Measurements from ENCODE around the gene MEGF11.

MEGF11 gene

DNA sequence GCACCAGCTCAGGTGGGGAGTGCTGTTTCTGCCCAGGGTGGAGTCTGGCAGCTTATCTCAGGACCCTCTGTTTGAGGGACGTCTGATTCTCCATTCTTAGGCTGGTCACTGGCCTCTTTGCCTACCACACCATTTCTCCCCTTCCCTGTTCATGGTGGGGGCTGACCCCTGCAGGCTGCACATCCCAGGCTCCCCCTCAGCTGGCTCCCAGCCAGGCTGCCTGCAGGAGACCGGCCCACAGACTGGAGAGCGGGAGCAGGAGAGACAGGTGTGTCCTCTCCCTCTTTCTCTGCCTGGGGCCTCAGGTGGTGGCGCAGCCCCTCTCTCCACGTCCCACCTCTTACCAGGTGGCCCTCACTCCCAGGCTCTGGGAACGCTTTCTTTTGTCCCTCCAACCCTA is 323.4 kb downstream of the MEGF11 start:
- no peaks in the 10 kb centered on the region for H3K36me3 ChIP-seq (ENCODE audit: low read length)

DNA sequence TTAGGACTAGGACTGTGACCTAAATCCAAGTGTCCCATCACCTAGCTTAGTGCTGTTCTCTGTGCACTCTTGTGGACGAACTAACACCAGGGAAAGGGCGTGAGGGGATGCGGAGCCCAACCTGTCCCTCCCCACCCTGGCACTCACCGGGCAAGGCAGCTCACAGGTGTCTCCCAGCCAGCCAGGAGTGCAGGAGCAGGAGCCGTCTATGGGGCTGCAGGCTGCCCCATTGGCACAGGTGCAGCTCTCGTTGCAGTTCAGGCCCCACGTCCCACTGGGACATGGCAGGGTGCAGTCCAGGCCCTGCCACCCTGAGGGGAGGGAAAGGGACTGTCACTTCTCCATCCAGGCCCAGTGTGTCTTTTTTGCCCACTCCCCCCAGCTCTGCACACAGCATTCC is 324.0 kb downstream of the MEGF11 start:
- Histone ChIP-seq H3K9ac (ENCODE audit: low read length) (no peak overlapping the region), H3K4me3 (ENCODE audit: insufficient read depth, low read length, poor library complexity, severe bottlenecking) (no peak overlapping the region), H3K9me2 (replicated peaks; ENCODE audit: insufficient read depth, low read length) (no peaks in the 10 kb centered on the region), H3K4me2 (ENCODE audit: low read depth, low read length, poor library complexity, severe bottlenecking) (no peak overlapping the region), H3K36me3 (ENCODE audit: low read length) (no peaks in the 10 kb centered on the region), H3K79me2 (ENCODE audit: insufficient read depth, low read length) (no peaks in the 10 kb centered on the region), H2AFZ (ENCODE audit: low read depth, low read length, severe bottlenecking) (no peak overlapping the region), H3K9me3 (ENCODE audit: insufficient read depth, low read length) (no peaks in the 10 kb centered on the region), H3F3A (ENCODE audit: insufficient read depth) (no peaks in the 10 kb centered on the region), H3K27me3 (ENCODE audit: low read length) (no peaks in the 10 kb centered on the region), H3K27ac (ENCODE audit: low read depth, low read length) (no peak overlapping the region), H4K20me1 (ENCODE audit: low read depth, low read length) (no peaks in the 10 kb centered on the region)
- TF ChIP-seq CTCF (IDR thresholded peaks at IDR 0.05; ENCODE audit: insufficient read depth, low read length, poor library complexity, severe bottlenecking) (no peak), EZH2phosphoT487 (conservative IDR thresholded peaks at IDR 0.05; ENCODE audit: low read length) (no peak)

More for the DNA sequence above, 323.4 kb downstream of the MEGF11 start:
- H3K4me2 ChIP-seq (ENCODE audit: low read depth, low read length, poor library complexity, severe bottlenecking), result no peak overlapping the region
- no peaks in the 10 kb centered on the region for H3F3A ChIP-seq (ENCODE audit: insufficient read depth)
- H3K9me2 ChIP-seq (replicated peaks; ENCODE audit: insufficient read depth, low read length), result no peaks in the 10 kb centered on the region
- no peaks in the 10 kb centered on the region for H4K20me1 ChIP-seq (ENCODE audit: low read depth, low read length)
- no peak overlapping the region for H3K4me3 ChIP-seq (ENCODE audit: insufficient read depth, low read length, poor library complexity, severe bottlenecking)
- no peaks in the 10 kb centered on the region for H3K27me3 ChIP-seq (ENCODE audit: low read length)
- H2AFZ ChIP-seq (ENCODE audit: low read depth, low read length, severe bottlenecking), result no peak overlapping the region
- no peak overlapping the region for H3K27ac ChIP-seq (ENCODE audit: low read depth, low read length)
- TF ChIP-seq CTCF (IDR thresholded peaks at IDR 0.05; ENCODE audit: insufficient read depth, low read length, poor library complexity, severe bottlenecking) (no peak), EZH2phosphoT487 (conservative IDR thresholded peaks at IDR 0.05; ENCODE audit: low read length) (no peak)
- no peaks in the 10 kb centered on the region for H3K9me3 ChIP-seq (ENCODE audit: insufficient read depth, low read length)
- H3K79me2 ChIP-seq (ENCODE audit: insufficient read depth, low read length), result no peaks in the 10 kb centered on the region
- H3K9ac ChIP-seq (ENCODE audit: low read length), result no peak overlapping the region

DNA sequence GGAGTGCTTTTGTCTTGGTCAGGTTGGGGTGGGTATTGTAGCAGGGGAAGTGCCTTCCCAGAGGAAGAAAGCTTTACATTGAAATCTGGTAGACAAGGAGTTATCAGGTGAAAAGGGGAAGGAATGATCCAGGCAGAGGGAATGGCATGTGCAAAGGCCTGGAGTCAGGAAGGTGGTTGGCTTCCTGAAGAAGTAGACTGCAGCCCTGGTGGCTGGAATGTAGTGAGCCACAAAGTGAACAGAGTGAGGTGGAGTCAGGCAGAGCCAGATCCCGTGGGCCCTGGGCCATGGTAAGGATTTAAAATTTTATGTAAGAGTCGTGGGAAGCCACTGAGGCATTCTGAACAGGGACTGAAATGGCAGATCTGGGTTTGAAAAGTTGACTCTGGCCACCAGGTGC is 326.0 kb downstream of the MEGF11 start:
- no peaks in the 10 kb centered on the region for H3K9me3 ChIP-seq (ENCODE audit: insufficient read depth, low read length)
- H3K4me3 ChIP-seq (ENCODE audit: insufficient read depth, low read length, poor library complexity, severe bottlenecking), result no peak overlapping the region
- no peaks in the 10 kb centered on the region for H3K79me2 ChIP-seq (ENCODE audit: insufficient read depth, low read length)
- H3K4me2 ChIP-seq (ENCODE audit: low read depth, low read length, poor library complexity, severe bottlenecking), result no peak overlapping the region
- no peaks in the 10 kb centered on the region for H3K27me3 ChIP-seq (ENCODE audit: low read length)
- no peaks in the 10 kb centered on the region for H4K20me1 ChIP-seq (ENCODE audit: low read depth, low read length)
- TF ChIP-seq CTCF (IDR thresholded peaks at IDR 0.05; ENCODE audit: insufficient read depth, low read length, poor library complexity, severe bottlenecking) (no peak), EZH2phosphoT487 (conservative IDR thresholded peaks at IDR 0.05; ENCODE audit: low read length) (no peak)
- no peak overlapping the region for H3K9ac ChIP-seq (ENCODE audit: low read length)
- no peak overlapping the region for H2AFZ ChIP-seq (ENCODE audit: low read depth, low read length, severe bottlenecking)
- no peaks in the 10 kb centered on the region for H3K9me2 ChIP-seq (replicated peaks; ENCODE audit: insufficient read depth, low read length)
- H3F3A ChIP-seq (ENCODE audit: insufficient read depth), result no peaks in the 10 kb centered on the region
- H3K36me3 ChIP-seq (ENCODE audit: low read length), result no peaks in the 10 kb centered on the region
- no peak overlapping the region for H3K27ac ChIP-seq (ENCODE audit: low read depth, low read length)
